ENCODE results near the gene TXNDC8.

DNA sequence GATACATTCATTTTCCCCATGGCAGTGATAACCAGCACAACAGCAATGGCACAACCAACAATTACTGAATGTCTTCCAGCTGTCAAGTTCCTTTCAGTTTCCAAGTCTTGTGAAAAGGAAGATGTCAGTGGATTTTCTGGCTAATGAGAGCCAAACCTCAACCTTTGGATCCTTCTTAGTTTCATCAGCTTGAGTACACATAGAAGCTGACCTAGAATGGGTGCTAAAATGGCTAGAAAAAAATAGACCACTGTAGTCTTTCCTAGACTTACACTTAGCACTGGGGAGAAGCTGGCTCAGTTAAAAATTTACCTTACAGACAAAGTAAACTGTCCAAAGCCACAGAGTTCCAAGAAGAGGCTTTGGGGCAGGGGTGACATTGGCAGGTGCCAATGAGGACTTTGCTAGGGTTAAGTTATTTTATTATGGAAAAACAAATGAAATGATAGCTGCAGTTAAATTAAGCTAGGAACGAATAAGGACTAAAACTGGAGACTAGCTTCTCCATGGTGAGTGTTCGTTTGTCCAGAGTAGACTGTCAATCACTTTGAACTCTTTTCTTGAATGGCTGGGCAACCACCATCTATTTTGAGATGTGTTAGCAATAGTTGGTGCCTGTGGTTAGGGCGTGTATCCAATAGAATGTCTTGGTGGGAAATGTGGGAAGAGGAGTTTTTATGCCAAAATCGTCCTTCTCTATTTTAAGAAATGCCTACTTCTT lies 55.5 kb downstream of the TXNDC8 start:
- TF ChIP-seq, protein P1, sequence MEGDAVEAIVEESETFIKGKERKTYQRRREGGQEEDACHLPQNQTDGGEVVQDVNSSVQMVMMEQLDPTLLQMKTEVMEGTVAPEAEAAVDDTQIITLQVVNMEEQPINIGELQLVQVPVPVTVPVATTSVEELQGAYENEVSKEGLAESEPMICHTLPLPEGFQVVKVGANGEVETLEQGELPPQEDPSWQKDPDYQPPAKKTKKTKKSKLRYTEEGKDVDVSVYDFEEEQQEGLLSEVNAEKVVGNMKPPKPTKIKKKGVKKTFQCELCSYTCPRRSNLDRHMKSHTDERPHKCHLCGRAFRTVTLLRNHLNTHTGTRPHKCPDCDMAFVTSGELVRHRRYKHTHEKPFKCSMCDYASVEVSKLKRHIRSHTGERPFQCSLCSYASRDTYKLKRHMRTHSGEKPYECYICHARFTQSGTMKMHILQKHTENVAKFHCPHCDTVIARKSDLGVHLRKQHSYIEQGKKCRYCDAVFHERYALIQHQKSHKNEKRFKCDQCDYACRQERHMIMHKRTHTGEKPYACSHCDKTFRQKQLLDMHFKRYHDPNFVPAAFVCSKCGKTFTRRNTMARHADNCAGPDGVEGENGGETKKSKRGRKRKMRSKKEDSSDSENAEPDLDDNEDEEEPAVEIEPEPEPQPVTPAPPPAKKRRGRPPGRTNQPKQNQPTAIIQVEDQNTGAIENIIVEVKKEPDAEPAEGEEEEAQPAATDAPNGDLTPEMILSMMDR (IDR thresholded peaks at IDR 0.05), result no peak
- no peak for TF ChIP-seq POLR2A (IDR thresholded peaks at IDR 0.05)
